Esophagus muscularis mucosa (tissue), 4 donors: ENCODE data around the gene LAMP5. TPM values are rescaled to one million over a fixed set of nuclear protein-coding genes. Genes with fewer than 3 reads are reported as not detected.

ENCODE experiments used
- DNase-seq: peaks from one replicate; pipeline ENCODE4 v3.0.0-alpha.2; 2017; ENCODE audit errors: extremely low spot score
- H3K27ac ChIP-seq, 4 donors: fragments of 200-600 bp; sonication (generic); replicated peaks in 1 of 4; 1 replicate in 3 of 4; 2 replicates in 1 of 4; pipeline ENCODE4 v1.5.1; 2016 to 2019; ENCODE audit warnings: mild to moderate bottlenecking in 1 of 4
- H3K27me3 ChIP-seq, 4 donors: fragments of 200-600 bp; sonication (generic); one replicate each; pipeline versions ENCODE4 v1.5.1 to v1.6.0; 2016 to 2019
- H3K36me3 ChIP-seq, 4 donors: fragments of 200-600 bp; sonication (generic); one replicate each; pipeline ENCODE4 v1.5.1; 2016 to 2019
- H3K4me1 ChIP-seq, 4 donors: fragments of 200-600 bp; sonication (generic); one replicate each; pipeline ENCODE4 v1.5.1; 2016 to 2019
- H3K4me3 ChIP-seq, 4 donors: fragments of 200-600 bp; sonication (generic); 1 replicate in 2 of 4; 2 replicates in 2 of 4; pipeline ENCODE4 v1.5.1; 2016 to 2019; ENCODE audit warnings: mild to moderate bottlenecking in 4 of 4, moderate library complexity in 1 of 4
- H3K9me3 ChIP-seq, 4 donors: fragments of 200-600 bp; sonication (generic); 1 replicate in 3 of 4; 2 replicates in 1 of 4; pipeline ENCODE4 v1.5.1; 2016 to 2019
- CTCF ChIP-seq, 3 experiments: fragments of 200-600 bp in 2 of 3; fragments of 450-650 bp in 1 of 3; sonication (generic) in 2 of 3; IDR thresholded peaks; one replicate each; pipeline ENCODE4 v1.5.1; 2017 to 2019; ENCODE audit warnings: antibody characterized with exemption in 3 of 3, mild to moderate bottlenecking in 2 of 3, moderate library complexity in 1 of 3
- EP300 ChIP-seq: sonication (generic); formaldehyde crosslinking; IDR thresholded peaks from one replicate; pipeline ENCODE4 v1.6.1; 2017; ENCODE audit warnings: antibody characterized with exemption
- POLR2A ChIP-seq: fragments of 450-650 bp; IDR thresholded peaks from one replicate; pipeline ENCODE4 v1.6.1; 2017; ENCODE audit warnings: antibody characterized with exemption, moderate library complexity, mild to moderate bottlenecking, low read depth
- POLR2AphosphoS5 ChIP-seq, 2 donors: sonication (generic); formaldehyde crosslinking; IDR thresholded peaks; one replicate each; pipeline ENCODE4 v1.6.1; 2017; ENCODE audit warnings: antibody characterized with exemption in 2 of 2
- WGBS: methylation state at CpG from one replicate; pipeline ENCODE4 v1.1.5; 2018; 5-methylcytosine and 5-hydroxymethylcytosine counted together
- intact Hi-C: fragments of 100-400 bp; cut with DNase I; formaldehyde crosslinking; loops from one replicate; pipeline ENCODE4 v1.15.1; 2023
- total RNA-seq, 4 donors: library from RNA; depleted of rRNA; stranded (reverse); fragments of >200 nt; gene quantifications; one replicate each; pipeline versions ENCODE4 v1.1.0 to v1.2.1, GENCODE V29; 2016

The LAMP5 gene
- total RNA-seq, 4 donors from 2014 or later = 0.17 TPM; not detected in 3

- WGBS = 80% methylated on average over 2 of the region's 2 CpGs
- Histone ChIP-seq H3K9me3 (no peaks in the 10 kb centered on the region), H3K4me1 (no peaks in the 10 kb centered on the region), H3K27me3 (no peaks in the 10 kb centered on the region), H3K4me3 (no peak overlapping the region), H3K36me3 (peaks cover 0 to 10% (median 2%) of the 10 kb centered on the region in 4 donors), H3K27ac (no peak overlapping the region)
- DNase-seq = no peak
- intact Hi-C loops = no loop called here
- no peak for TF ChIP-seq POLR2AphosphoS5 (IDR thresholded peaks at IDR 0.05)
- TF ChIP-seq EP300 = no peak
- TF ChIP-seq POLR2A = no peak
- TF ChIP-seq CTCF (IDR thresholded peaks at IDR 0.05) = no peak
These were observed 31.3 kb upstream of the LAMP5 start for GRCh38 chr20:9483131-9483530.

GRCh38 chr20:9485614-9486340, 28.6 kb upstream of the LAMP5 start:
- intact Hi-C loops = no loop called here

DNA sequence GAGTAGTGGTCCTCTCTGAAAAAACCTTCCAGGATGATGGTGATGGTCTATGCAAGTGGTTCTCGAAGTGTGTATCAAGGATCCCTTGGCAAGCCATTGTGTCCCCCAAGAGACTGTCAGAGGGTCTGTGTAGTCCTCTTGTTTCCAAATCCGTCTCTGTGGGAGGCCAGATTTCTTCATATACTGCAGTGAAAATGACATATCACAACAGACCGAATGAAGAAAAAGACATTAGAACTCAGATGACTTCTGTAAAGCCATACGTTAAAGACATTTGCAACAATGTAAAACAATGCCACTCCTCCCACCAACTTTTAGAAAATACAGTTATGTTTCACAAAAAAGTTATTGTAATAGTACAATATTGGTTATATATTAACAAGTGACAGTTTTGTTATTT, 27.2 kb upstream of the LAMP5 start:
- Histone ChIP-seq H3K27me3 (no peaks in the 10 kb centered on the region), H3K36me3 (no peaks in the 10 kb centered on the region), H3K4me1 (peaks cover 0 to under 1% (median 0%) of the 10 kb centered on the region in 4 donors), H3K27ac (no peak overlapping the region), H3K4me3 (no peak overlapping the region), H3K9me3 (no peaks in the 10 kb centered on the region)
- intact Hi-C loops = no loop called here
- TF ChIP-seq CTCF (IDR thresholded peaks at IDR 0.05) = no peak
- TF ChIP-seq POLR2AphosphoS5 (IDR thresholded peaks at IDR 0.05) = no peak
- no peak for TF ChIP-seq POLR2A
- TF ChIP-seq EP300 = no peak
- WGBS = 81% methylated on average over 4 of the region's 4 CpGs
- no peak for DNase-seq

More at GRCh38 chr20:9485614-9486340, 28.6 kb upstream of the LAMP5 start:
- no peaks in the 10 kb centered on the region for H3K4me1 ChIP-seq
- H3K27ac ChIP-seq = no peak overlapping the region
- no peak overlapping the region for H3K4me3 ChIP-seq
- no peaks in the 10 kb centered on the region for H3K27me3 ChIP-seq
- no peaks in the 10 kb centered on the region for H3K9me3 ChIP-seq
- H3K36me3 ChIP-seq = no peaks in the 10 kb centered on the region
- TF ChIP-seq CTCF (IDR thresholded peaks at IDR 0.05) (no peak), EP300 (no peak), POLR2AphosphoS5 (IDR thresholded peaks at IDR 0.05) (no peak), POLR2A (no peak)
- WGBS = 65% methylated on average over 9 of the region's 9 CpGs
- DNase-seq = no peak

GRCh38 chr20:9488063-9488462, 26.3 kb upstream of the LAMP5 start:
- no peaks in the 10 kb centered on the region for H3K9me3 ChIP-seq
- intact Hi-C loops = no loop called here
- H3K4me1 ChIP-seq = peaks cover 0 to 6% (median 2%) of the 10 kb centered on the region in 4 donors
- H3K27me3 ChIP-seq = no peaks in the 10 kb centered on the region
- WGBS = 62% methylated on average over 2 of the region's 2 CpGs
- DNase-seq = no peak
- TF ChIP-seq POLR2AphosphoS5 (IDR thresholded peaks at IDR 0.05) = no peak
- TF ChIP-seq EP300 = no peak
- no peak for TF ChIP-seq CTCF (IDR thresholded peaks at IDR 0.05)
- no peak for TF ChIP-seq POLR2A
- H3K4me3 ChIP-seq = no peak overlapping the region
- no peak overlapping the region for H3K27ac ChIP-seq
- H3K36me3 ChIP-seq = no peaks in the 10 kb centered on the region

GRCh38 chr20:9490161-9490560, 24.2 kb upstream of the LAMP5 start:
- no peak overlapping the region for H3K4me3 ChIP-seq
- no peak for DNase-seq
- WGBS = 82% methylated on average over 3 of the region's 3 CpGs

More at GRCh38 chr20:9490161-9490560, 24.2 kb upstream of the LAMP5 start:
- Histone ChIP-seq H3K4me1 (peaks cover 0 to 13% (median 12%) of the 10 kb centered on the region in 4 donors), H3K36me3 (no peaks in the 10 kb centered on the region), H3K27ac (no peak overlapping the region), H3K9me3 (no peaks in the 10 kb centered on the region), H3K27me3 (no peaks in the 10 kb centered on the region)
- TF ChIP-seq POLR2A (no peak), EP300 (no peak), POLR2AphosphoS5 (IDR thresholded peaks at IDR 0.05) (no peak), CTCF (IDR thresholded peaks at IDR 0.05) (no peak)
- intact Hi-C loops = no loop called here
